Measurements from ENCODE around the gene KIAA0232.
A peak's percentile ranks its signal among the peaks of the same experiment; 100 is the strongest.
"Not testable (repeated sequence)": the region's sequence is repeated elsewhere in the genome, so short reads cannot be mapped to it uniquely, and the experiment has no call there.

KIAA0232 gene

DNA sequence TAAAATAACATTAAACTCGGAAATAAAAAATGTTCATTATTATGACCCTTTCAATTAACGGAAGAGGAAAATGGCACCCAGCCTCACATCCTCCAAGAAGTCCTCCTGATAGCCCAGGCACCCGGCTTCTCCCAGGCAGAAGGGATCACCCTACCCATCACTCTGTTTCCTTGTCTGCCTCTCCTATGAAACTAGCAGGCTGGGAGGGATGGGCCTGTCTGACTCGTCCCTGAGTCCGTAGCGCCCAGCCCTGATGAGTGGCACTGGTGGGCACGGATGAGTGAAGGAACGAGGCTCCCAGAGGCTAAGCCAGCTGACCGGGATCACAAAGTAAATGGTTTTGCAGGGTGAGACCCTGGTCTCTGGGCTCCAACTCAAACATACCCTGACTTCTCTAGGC lies 28.6 kb upstream of the KIAA0232 start:
- DNase-seq: no peak

DNA sequence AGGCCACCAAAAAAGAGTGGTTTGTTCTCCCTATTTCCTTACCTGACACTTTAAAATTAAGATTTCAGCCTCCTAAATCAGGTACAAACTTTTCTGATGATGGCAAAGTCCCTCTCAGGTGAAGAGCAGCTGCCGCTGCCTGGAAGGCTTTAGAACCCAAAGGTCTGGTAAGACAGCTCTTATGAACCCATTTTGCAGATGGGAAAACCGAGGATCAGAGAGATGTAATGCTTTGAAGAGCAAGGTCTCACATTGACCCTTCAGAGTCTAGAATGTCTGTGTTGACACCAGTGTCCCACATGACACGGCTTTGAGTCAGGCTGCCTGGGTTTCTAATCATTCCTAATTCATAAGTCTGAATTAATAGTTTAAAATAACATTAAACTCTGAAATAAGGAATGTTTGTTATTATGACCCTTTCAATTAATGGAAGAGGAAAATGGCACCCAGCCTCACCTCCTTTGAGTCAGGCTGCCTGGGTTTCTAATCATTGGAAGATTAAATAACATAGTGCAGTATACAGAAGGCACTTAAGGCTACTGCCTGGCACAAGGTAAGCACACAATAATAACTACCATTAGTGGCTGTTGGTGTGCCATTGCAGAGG lies 27.9 kb upstream of the KIAA0232 start:
- DNase-seq: no peak

DNA sequence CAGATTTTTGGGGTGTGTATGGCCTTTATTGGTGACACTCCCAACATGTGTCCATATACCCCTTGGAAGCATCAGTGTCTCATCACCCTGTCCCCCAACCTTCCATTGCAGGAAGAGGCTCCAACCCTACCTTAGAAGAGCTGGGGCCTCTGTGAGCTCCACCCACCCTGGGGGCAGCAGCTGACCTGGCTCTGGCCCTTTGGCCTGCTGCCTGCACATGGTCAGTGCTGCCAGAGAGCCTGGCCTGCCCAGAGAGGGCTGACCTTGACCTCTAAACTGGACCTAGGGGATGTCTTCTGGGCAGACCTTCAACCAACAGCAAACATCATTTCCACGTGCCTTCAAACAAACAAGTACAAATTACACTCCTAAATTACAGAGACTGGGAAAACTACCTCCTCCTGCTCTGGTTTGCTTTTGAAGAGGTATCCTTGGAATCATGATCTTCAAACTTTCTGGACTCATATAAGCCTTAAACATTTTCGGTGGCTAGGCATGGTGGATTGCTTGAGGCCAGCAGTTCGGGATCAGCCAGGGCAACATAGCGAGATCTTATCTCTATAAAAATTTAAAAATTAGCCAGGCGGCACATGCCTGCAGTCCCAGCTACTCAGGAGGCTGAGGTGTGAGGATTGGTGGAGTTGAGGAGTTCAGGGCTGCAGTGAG lies 27.3 kb upstream of the KIAA0232 start:
- no peak for DNase-seq

DNA sequence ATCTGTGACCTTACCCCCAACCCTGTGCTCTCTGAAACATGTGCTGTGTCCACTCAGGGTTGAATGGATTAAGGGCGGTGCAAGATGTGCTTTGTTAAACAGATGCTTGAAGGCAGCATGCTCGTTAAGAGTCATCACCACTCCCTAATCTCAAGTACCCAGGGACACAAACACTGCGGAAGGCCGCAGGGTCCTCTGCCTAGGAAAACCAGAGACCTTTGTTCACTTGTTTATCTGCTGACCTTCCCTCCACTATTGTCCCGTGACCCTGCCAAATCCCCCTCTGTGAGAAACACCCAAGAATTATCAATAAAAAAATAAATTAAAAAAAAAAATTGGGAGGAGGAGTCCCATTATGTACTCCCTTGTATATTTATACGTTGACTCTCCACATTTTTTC lies 26.2 kb upstream of the KIAA0232 start:
- DNase-seq: not testable (repeated sequence)

DNA sequence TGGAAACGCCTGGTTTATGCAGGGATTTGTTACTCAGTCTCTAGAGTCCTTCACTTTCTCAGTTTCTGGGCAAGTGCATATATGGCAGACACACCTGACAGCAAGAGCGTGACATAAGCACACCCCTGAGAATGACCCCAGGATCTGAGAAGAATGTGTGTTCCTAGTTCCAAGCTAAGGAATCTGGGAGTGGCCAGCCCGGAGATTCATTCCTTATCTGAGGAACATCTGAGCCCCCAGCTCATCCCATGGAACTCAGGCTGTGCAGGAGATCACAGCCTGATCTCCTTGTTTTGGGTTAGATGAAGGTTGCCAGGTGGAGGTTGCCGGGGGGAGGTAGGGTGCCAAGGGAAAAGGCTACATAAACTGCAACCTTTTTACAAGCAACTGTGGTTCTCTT lies 23.8 kb upstream of the KIAA0232 start:
- DNase-seq: no peak

DNA sequence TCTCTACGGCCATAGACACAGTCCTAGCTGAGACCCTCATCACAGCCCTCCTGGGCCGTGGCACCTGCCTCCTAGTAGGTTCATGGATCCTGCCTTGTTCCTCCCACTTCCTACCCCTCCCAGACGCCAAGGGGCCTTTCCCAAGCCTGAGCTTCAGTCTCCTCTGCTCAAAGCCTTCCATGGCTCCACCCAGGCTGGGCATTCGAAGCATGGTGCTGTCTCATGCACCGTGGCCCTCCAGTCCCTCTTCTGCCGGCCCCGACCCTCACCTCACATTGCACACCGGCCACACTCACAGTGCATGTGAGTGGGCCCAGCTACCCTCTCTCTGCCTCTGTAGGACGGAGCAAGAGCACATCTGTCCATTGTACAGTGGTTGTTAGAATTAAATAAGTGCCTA lies 21.7 kb upstream of the KIAA0232 start:
- DNase-seq: no peak

DNA sequence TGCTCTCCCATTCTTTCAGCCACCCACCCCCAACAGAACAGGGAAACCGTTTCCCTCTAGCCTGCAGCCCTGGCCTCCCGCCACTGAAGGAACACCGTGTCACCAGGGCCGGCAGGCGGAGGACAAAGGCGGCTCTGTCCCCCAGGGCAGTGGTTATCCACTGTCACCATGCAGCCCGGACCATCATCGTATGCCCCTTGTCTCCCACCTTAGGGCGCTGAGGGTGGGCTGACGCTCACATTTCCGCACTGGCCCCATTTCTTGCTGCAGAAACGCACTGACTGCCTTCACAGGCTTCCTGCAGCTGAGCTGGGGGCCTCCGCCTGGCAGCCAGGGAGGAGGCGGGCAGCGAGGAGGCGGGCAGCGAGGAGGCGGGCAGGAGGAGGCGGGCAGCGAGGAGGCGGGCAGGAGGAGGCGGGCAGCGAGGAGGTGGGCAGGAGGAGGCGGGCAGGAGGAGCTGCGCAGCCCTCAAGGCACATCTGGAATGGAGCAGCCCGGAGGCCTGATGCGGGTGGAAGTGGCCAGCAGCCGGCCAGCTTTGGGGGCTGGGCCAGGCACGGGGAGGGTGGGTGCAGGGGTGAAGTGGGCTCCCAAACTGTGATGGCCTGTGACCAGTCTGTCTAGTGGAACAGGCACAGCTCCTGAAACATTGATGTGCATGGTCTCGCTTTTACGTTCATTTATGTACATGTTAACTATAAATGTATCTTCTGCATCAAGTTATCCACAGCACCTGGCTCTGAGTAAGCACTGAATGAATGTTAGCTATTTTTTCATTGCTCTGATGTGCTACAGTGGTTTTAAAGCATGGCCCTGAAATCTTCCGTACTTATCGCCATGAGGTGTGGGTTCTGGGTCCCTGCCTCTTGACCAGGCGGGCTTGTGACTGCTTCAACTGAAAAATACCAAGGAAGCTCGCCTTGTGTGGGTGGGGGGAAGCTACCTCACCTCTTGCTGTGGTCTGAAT lies 20.6 kb upstream of the KIAA0232 start:
- DNase-seq: peak in 46 of 58 donors; percentile 11 to 84 (median 62)

DNA sequence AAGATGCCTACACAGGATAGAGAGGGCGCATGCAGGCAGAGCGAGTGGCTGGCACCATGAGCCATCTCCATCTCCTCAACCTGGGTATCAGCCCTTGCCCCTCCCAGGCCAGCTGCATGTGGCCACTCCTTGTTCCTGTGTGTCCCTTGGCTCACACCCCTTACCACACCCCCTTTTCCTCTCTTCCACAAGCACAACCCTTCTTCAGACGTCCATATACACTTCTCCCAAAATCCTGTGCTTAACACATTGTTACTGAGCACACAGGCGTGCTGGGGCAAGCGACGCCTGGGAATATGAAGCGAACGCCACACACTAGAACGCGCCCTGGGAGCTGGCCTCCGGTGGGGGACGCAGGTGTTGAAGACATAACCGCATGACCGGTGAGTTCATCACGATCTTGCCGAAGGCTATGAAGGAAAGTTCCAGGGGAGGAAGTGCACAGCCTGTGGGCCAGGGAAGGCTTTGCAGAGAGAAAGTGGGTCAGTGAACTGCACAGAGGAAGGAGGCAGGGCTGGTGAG lies 19.1 kb upstream of the KIAA0232 start:
- DNase-seq: no peak

DNA sequence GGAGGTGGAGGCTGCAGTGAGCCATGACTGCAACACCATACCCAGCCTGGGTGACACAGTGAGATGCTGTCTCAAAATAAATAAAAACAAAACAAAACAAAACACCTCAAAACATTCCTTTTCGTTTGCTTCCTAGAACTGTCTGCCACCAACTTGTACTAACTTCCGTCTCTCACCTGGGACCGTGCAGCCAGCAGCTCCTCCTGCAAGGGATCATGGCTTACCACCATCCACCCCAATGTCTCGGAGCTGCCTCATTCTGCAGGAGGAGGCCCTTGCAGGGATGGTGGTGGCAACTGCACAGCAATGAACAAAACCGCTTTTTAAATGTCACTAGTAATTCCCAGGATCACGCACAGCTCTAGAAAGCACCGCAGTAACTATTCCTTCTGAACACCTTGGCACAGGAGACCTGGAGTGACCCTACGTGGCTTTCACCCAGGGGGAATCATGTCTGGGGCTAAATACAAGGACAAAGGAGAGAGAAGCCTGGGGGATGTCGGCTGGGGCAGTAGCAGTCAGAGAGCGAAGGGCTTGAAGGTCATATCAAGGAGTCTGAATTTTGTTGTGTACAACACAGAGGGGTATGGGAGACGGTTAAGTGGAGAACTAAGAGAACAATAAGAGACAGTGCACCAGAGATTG lies 17.4 kb upstream of the KIAA0232 start:
- no peak for DNase-seq

DNA sequence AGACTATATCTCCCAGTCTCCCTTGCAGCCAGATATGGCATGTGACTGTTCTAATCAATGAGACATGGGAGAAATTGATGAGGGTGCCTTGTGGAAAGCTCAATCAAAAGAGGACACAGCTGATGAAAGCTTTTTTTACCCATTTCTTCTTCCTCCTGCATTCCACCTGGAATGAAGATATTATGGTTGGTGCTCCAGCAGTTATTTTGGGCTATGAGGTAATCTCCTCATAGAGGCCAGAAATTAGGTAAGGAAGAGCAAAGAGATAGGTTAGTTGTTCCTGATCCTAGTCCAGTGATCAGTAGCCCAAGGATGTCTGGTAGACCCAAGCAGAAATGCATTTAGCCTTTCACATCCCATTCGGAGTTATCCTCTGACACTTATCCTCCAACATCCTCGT lies 16.8 kb upstream of the KIAA0232 start:
- DNase-seq: no peak

DNA sequence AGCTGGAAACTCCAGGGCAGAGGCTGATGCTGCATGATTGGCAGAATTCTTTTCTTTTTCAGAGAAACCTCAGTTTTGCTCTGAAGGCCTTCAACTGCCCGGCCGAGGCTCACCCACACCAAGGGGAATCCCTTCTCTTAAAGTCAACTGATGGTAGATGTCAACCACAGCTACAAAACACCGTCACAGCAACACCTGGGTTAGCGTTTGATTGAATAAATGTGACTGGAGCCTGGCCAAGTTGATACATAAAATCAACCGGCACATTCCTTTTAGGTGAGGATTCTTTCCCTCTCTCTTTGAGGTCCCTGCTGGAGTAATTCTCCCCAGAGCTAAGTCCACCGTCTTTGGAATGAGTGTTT lies 15.2 kb upstream of the KIAA0232 start:
- no peak for DNase-seq

DNA sequence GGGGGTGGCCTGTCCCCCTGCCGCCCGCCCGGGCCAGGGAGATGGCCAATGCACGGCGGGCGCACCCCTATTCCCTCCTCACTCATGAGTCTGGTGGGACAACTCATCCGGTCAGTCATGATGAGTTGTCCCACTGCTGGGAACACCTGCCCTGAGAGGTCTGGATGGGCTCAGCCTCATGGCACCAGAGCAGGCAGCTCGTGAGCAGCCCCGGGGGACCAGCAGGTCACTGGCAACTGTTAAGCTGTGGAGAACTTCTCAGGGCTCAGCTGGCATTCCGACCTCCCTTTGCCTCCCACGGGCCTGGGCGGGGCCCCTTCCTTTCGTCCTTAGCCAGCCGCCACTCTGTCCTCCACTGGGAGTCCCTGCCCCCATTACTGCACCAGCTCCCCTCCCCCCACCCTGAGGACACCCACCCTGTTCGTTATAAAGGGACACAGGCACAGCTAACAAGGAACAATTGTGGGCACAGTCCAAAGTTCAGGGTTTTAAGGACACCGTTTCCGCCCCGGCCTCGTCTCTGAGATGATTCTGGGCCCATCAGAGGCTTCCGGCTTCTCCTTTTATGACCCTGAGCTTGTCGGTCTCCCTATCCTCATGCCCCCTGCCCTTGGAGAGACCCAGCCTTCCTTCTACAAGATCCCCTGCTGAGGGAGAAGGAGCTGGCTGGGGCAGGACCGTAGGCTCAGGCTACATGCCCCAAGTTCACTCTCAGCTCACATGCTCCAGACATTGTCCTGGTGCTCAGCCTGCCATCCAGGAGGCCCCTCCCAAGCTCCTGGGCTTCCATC lies 14.6 kb upstream of the KIAA0232 start:
- DNase-seq: no peak

DNA sequence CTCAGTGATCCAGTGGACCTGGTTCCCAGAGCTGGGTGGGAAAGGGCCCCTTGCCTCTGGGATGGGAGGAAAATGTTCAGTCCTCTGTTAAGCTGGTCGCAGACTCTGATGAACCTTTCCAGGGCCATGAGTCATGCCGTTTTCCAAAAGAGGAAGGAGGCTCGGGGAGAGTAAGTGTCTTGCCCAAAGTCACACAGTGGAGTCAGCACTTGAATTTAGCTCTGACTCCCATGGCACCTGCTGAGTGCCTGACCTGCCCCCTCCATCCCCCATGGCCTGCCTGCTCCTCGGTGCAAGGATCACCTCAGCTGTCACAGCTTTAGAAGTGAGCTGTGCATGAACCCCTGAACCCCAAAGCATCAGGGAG lies 14.0 kb upstream of the KIAA0232 start:
- DNase-seq: no peak

DNA sequence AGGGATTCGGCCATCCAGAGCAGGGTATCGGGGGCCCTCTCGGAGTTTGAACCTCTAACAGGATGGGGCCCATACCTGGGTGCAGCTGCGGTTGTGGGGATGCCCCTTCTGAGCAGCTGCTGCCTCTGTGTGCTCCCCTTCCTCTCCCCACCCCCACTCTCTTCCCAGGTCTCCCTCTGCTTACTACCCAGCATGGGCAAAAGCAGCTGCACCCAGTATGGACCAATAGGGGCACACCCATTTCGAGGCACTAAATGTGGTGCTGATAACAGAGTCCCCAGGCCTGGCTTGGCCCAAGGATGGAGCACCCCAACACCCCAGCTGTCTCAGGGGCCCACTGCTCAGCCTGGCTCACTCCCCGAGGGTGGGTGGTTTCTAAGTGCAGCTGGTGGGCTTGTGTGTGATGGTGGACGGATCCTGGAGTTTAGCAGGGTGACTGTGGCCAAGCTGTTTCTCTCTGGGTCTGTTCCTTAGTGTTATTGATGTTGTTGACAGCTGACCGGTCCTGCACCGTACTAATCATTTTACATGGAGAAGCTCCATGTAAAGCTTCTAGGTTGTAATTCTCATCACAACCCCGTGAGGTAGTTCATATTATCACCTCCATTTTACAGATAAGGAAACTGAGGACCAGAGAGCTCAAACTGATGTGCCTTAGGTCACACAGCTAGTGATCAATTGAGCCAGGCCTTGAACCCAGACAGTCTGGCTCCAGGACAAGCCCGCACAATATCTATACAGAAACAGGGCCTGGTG lies 13.1 kb upstream of the KIAA0232 start:
- no peak for DNase-seq

DNA sequence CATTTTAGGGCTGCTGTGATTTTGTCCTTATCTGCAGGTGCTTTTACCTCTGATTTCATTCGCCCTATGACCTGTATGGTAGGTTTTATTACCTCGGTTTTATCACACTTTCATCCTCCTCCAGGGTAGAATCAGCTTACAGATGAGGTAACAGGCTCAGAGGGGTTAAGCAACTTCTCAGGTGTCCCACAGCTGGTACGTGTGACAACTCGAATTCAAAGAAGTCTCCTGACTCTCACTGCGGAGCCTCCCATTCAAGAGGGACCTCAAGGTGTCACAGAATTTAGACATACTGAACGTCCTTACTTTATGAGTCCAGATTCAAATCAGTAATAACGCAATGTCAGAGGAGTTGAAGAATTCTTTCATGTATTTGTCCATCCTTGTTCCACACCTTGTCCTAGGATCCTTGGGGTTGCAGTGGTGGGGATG lies 12.5 kb upstream of the KIAA0232 start:
- no peak for DNase-seq

DNA sequence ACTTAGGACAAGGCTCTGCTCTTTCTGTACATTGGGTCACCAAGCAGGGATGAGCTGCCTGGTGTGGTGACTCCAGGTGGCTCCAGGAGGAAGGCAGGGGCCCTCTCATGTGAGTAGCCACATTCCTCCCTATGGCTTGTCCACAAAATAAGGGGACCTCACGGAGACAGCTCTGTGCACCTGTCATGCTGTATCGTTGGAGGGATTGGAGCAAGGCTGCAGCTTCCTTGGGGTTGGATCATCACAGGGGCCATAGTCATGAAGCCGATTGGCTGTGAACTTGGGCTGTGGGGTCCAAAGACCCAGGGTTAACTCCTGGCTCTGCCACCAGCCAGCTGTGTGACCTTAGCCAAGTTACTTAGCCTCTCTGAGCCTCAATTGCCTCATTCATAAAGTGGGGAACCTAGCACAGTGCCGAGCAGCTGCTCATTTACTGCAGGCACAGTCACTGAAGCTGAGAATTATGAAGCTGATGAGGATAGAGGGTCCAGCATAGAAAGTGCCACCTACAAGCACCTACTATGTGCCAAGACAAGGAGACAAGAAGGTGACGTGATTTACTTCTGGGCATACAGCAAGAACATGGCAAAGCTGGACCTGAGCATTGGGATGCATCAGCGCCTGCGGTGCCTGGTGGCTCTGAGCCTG lies 11.8 kb upstream of the KIAA0232 start:
- no peak for DNase-seq

DNA sequence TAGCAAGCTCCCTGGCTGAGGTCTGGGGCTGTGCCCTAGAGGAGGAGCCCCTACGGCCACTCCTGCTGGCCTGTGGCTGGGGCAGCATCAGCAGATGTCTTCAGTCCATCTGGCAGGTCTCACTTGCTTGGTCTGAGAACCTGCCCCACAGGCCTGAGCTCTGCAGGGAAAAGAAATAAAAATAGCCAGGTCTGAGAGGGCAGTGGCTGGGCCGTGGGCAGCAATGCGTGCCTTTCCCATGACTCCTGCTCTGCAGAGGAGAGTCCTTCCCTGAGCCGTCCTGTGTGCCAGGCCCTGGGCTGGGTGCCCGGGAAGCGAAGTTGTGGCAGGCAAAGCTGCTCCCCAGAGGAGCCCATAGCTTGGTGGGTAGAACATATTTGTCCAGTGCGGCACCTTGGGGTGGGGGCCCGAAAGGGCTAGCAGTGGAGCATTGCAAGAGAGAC lies 11.3 kb upstream of the KIAA0232 start:
- DNase-seq: peak in 2 of 58 donors; percentile 17 to 29

DNA sequence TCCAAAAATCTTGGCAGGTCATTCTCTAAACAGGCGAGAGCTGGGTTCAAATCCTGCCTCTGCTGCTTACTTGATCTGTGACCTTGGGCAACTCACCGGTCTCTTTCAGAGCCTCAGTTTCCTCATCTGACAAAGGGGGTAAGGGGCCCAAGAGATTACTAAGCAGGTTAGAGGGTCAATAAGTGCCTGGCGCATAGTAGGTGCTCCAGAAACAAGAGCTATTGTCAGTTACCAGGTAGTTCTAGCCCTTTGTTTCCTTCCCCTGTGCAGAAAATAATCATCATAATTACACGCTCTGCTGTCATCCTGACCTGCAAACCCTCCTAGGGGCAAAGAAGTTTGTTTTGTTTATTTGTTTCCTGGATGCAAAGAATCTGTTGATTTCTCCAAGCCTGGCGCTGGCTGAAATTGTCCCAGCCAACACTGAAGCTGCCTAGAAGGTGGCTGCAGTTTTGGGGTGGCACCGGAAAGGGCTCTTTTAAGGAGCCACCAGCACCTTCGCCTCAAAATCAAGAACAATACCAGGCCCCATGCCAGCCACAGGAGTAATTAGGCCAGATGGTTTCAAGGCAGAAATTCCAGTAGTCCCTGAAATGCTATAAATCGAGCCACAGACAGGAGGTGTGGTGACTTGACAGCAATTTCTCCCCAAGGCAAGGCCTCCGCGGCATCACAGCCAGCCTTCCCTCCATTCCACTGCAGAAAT lies 10.2 kb upstream of the KIAA0232 start:
- DNase-seq: no peak

DNA sequence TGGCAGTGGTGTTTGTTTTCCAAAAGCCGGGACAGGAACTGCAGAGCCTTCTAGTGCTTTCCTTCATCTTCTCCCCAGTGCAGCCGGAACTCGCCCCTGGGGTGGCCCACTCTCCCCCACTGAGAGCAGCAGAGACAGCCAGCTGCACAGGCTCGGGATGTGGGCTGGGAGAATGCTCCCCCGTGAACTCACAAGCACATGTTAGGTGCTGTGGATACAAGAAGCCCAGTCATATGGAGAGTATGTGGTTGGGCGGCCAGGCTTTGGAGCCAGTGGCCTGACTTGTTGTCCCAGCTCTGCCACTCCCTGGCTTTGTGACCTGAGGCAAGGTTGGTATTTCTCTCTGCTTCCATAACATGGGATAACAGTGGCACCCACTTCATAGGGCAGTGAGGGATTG lies 9.4 kb upstream of the KIAA0232 start:
- DNase-seq: no peak
